Stimulated activated CD8-positive, alpha-beta memory T cell treated with anti-CD3 and anti-CD28 coated beads, Interleukin-2, amount 100 ng/mL, for 48 hours (primary cell): ENCODE results near the gene IBTK.
"Not testable (repeated sequence)": the region's sequence is repeated elsewhere in the genome, so short reads cannot be mapped to it uniquely, and the experiment has no call there.

Experiments
- DNase-seq, 2 donors: peaks; one replicate each; pipeline ENCODE4 v3.0.0-alpha.2; 2020; ENCODE audit warnings: low read depth in 2 of 2

The IBTK gene

DNA sequence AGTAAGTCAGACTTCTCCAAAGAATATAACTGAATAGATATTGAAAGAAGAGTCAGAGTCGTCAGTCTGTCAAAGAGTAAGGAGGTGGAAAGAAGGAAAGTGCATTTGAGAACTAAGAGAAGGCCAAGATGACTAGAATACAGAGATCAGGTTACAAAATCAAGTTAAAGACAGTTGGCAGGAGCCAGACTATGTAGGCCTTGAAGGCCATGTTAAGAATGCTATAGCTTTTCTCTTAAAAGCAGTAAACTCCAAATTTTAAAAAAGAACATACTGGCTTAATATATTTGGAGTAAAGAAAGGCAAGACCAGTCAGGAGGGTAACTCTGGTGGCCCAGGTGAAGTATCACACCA is 68.8 kb downstream of the IBTK start:
- DNase-seq = no peak

DNA sequence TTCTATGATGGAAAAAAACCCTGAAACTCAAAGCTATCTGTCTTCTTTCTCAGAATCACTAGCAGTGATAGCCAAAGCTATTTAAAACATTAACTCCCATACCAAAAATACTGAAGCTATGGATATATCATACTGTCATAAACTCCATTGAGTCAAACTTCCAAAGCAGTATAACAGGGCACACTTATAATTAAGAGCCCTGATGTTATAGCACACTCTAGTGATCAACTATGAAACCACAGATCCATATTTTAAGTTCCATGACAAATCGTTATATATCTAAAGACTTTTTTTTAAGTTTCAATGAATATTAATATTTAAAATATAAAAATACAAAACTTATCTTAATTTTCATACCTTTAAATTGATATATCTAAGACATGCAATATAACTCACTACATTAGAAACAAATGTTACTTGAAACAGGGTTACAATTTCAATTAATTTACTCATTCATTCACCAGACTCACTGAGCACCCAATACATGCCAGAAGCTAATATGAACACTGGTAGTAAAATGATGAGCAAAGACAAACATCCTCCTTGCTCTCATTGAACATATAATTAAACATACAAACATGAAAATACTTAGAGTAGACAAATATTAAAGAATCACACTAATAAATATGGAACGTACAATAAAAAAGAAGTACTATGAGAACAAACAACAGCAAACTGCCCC is 69.3 kb downstream of the IBTK start:
- DNase-seq = no peak

DNA sequence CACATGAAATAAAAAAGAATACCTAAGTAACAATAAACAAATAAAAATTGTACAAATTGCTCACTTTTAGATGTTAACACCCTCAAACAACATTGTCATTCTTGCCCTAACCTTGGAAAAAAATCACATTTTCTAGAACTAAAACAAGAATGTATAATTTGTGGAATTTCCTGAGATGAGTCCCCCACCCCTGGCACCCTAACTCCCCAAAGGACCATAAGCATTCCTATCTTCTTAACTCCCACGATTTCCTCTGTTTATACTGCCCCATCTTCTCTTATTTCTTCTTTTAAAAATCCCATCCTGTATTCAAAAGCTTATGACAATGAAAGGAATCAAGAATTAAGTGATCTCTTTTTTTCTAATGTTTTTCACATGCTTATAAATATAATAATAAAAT is 70.9 kb downstream of the IBTK start:
- DNase-seq = no peak

DNA sequence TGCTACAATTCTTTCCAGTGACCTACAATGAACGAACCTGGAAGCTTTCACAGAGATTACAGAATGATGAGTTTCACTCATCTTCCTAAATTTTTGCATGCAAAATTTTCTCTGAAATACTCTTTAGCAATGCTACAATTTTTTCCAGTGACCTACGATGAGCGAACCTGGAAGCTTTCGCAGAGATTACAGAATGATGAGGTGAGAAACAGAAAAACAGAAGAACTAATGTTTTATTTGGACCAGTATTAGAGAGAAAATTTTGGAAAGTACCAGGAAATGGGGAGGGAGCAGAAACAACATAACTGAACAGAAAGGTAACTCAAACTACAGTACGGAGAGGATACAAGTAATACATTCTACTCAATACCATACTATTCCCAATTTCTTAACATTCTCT is 75.0 kb downstream of the IBTK start:
- no peak for DNase-seq

DNA sequence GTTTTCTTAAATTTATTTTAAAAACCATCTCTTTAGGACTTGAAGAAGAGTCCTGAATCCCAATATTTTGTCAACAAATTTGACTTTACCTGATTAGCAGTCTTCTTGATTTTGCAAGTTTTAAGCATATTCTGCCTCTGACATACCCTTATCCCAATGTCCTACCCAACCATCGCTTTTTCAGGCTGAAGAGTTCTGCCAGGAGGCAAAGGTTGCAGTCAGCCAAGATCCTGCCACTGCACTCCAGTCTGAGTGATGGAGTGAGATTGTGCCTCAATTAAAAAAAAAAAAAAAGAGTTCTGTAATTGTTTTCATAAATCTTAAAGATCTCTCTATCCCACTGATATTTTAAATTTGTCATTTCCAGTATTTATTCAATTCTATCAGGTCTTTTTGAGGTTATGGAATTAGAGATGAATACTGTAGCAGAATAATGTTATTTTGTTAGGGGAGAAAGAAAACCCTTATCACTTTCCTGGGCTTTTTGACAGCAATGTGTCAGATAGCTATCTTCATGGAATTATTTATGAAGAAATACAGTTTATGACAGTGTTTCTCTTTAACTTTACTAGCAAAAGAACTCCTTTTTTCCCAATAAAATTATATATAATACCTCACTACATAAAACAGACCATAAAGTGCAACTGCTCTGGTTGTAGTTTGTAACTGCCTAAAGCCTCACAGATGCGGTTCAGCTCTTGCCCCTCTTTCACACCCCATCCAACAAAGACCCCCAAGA is 78.2 kb downstream of the IBTK start:
- no peak for DNase-seq

DNA sequence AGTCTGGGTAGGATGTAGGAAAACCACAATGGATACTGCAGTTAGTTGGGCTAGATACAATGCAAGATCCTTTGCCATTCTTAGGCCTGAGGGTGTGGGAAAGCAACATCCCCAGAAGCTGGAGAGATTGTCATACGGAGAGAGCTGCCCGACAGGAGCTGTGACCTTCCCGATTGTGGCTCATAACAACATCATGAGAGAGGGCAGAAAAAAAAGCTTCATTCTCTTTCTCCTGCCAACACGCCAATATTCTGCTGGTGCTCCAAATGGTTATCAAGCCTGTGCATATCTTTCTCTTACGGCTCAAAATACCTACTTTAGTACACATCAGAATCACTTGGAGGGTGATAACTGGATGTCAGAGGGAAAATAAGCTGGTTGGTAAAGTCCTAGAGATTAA is 81.1 kb downstream of the IBTK start:
- no peak for DNase-seq

DNA sequence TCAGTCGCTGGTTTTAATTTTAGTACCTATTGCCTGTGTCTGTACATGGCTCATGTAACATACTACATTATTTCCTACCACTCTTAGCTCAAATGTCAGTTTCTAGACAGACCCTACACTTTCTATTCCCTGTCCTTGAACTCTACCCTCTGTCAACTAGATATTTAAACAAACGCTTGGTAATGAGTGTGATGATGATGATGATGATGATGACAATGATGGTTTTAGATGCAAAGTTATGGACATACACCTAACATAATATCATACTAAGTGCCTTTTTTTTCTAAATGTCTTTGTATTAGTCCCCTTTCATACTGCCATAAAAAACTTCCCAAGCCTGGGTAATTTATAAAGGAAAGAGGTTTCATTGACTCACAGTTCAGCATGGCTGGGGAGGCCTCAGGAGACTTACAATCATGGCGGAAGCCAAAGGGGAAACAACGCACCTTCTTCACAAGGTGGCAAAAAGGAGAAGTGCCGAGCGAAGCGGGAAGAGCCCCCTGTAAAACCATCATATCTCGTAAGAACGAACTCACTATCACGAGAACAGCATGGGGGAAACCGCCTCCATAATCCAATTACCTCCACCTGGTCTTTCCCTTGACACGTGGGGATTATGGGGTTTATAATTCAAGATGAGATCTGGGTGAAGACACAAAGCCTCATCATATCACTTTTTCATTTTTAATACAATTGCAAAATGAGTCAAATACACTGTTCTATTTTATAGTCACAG is 87.1 kb downstream of the IBTK start:
- no peak for DNase-seq

DNA sequence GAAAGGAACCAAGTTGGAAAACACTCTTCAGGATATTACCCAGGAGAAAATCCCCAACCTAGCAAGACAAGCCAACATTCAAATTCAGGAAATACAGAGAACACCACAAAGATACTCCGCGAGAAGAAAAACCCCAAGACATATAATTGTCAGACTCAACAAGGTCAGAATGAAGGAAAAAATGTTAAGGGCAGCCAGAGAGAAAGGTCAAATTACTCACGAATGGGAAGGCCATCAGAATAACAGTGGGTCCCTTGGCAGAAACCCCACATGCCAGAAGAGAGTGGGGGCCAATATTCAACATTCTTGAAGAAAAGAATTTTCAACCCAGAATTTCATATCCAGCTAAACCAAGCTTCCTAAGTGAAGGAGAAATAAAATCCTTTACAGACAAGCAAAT is 94.8 kb downstream of the IBTK start:
- not testable (repeated sequence) for DNase-seq

DNA sequence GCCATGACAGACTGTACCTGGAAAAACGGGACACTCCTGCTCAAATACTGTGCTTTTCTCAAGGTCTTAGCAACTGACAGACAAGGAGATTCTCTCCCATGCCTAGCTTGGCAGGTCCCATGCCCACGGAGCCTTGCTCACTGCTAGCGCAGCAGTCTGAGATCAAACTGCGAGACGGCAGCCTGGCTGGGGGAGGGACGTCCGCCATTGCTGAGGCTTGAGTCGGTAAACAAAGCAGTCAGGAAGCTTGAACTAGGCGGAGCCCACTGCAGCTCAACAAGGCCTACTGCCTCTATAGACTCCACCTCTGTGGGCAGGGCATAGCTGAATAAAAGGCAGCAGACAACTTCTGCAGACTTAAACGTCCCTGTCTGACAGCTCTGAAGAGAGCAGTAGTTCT is 96.4 kb downstream of the IBTK start:
- DNase-seq = not testable (repeated sequence)

DNA sequence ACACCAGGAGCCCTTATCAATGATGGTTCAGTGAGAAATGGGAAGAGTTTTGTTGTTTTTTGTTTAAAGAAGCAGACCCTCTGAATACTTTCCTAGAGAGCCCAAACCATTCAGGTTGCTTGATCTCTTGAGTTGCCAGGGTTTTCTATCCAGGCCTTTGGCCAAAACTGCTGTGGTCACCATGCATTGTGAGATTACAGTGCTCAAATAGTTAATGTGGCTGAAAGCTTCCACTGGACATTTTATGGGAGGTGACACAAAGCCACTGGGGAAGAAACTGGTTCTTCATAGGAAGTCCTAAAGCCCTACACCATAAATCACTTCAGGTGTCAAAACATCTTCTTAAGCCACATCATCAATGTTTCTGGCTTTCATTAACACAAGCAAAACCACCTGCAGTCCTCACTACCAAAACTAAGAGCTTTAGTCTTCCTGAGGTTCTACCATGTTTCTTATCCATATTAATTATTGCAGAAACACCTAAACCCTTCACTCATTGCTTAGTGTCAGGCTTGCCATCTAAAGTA is 101.6 kb downstream of the IBTK start:
- DNase-seq = no peak

DNA sequence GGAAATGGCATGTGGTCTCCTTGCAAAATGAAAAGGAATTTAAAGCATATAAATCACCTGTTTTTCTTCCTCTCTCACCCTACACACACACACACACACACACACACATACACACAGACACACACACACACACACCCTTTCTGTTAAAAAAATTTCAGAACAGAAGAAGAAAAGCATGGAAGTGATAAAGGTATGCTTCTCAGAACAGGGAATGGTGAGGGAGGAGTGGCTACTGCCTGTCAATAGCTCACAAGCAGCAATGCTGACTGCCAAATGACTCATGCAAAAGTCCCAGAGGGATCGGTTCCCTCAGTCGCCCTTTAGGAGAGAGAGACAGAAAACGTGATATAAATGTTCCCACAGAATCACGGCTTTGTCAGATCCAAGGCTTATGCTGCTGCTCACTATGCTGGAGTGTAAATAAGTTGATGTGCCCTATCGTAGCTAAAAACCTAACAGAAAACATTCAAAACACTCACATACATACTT is 102.6 kb downstream of the IBTK start:
- DNase-seq = no peak

DNA sequence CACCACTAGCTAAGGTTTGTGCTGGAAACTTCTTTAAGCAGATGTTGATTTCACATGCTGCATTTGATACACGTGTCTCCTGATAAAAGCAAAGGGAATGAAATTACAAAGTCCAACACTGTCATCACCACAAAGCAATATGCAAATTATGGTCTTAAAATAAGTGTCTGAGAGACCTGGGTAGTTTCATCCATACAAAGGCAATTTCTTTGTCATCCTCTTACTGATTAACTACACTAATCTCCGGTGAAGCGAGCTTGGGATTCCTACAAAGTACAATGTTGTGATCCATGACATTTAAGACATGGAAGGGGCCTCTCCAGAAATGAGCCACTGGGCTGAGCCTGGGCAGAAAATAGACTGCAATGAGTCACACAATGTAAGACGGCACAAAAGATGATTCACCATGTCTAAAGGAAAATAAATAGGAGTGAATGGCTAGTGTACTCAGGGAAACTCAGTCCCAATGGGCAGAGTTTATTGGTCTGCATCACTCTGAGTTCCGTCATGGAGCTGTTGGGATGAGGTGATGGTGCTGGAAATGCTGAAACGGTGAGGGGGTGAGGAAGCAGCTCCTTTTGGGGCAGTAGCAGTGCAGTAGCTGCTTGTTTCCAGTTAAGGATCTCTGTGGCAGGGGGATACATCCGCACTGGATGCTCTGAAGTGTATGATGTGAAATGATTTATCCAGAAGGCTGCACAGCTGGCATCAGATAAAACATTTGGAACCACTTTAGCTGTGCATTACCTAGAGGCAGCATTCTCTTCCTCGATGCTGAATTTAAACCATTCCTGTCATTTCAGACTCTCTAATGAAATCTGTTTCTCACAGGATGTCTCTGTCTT is 103.3 kb downstream of the IBTK start:
- DNase-seq = no peak

DNA sequence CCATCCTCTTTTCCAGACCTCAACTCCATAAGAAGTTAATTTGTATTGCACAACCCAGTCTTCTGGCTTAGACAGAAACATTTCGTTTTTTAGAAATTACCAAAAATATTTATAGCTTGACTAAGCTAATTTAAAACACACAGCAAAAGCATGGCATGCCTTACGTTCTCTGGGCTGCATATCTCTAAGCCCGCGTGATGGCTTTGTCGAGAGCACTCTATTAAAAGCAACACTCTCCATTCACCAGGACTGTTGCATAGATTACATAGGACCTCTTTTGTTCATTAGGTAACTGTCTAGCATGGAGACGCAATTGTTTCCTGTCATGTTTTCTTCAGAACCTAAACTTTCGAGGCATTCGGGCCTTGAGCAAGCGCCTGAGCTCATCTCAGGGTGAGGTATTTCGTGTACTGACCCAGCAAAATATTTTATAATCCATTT is 104.5 kb downstream of the IBTK start:
- DNase-seq = no peak

DNA sequence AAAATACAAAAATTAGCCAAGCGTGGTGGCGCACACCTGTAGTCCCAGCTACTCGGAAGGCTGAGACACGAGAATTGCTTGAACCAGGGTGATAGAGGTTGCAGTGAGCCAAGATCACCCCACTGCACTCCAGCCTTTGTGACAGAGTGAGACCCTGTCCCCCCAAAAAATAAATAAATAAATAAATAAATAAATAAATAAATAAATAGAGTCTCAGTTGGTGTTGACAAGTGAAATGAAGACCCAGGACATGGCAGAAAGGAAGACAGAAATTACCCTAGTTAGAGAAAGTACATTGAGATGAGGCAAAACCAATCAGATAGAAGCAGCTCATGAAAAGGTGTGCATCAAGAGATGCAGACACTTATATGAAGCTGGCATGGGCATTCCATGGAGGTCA is 105.0 kb downstream of the IBTK start:
- no peak for DNase-seq

DNA sequence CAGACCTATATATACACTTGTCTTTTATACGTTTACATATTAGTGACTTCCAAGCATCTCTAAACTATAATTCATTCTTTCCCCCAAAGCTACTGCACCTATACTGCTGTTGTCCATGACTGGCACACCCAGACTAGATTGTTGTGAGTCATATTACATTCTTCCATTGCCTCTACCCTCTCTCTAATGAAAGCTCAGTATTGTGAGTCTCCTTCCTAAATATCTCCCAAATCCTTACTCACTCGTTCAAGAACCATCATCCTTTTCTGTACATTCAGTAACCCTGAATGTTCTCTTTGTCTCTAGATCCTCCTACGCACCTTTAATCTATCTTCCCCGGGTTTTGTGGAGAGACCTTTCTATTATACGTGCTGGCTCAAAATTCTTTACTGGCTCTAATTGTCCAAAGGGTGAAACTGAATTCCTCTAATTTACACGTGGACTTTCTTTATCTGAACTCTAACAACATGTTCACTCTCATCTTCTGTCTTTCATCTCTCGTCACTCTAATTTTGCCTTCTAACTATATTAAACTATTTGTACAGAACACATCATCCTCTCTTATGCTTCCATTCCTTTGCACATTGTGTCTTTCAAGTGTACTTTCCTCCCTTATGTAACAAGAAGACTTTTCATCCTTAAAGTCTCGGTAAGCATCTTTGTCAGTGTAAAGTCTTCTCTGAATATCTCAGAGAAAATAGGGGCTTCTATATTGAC is 109.3 kb downstream of the IBTK start:
- no peak for DNase-seq

DNA sequence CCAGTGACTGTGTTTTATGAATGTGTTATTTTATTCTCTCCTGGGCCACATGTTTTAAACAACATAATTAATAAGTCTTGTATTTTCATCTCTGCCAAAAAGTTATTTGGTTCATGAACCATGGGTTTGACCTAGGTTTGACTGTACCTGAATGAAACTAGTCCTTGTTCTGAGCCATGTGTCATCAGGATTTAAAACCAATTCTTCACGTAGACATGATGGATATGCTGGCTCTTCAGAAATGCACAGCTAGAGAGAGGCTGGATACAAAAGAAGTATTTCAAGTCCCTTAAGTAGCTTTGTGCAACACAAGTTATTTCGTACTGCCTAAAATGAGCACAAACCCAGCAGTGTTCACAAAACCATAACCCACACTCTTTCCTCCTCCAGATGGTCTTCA is 116.1 kb downstream of the IBTK start:
- DNase-seq = no peak

DNA sequence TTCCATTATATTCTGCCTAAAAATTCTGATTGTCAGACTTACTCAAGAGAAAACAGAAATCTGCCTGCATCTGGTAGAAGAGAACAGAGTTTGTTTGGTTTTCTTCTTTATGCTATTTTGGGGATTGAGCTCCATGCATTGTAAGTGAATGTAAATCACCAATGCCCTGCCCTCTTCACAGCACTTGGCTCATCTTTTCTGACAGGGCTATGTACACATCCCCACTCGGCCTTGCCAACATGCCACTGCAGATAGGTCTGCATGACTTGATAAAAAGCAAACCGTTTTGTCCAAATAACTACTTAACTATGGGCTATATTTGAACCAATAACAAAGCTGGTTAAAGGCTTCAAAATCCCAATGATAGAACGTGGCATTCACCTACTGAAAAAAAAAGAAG is 117.7 kb downstream of the IBTK start:
- DNase-seq = no peak

DNA sequence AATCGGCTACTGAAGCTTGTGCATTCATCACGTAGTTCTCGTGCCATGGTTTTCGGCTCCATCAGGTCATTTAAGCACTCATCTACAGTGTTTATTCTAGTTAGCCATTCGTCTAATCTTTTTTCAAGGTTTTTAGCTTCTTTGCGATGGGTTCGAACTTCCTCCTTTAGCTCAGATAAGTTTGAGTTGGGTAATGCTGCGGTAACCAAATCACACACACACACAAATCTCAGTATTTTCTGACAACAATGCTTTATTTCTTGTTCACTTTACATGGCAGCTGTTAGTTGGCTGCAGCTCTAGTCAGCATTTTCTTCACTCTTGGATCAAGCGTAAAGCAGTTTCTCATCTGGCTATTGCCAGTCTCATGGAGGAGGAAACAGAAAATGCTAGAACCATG is 118.6 kb downstream of the IBTK start:
- DNase-seq = not testable (repeated sequence)

DNA sequence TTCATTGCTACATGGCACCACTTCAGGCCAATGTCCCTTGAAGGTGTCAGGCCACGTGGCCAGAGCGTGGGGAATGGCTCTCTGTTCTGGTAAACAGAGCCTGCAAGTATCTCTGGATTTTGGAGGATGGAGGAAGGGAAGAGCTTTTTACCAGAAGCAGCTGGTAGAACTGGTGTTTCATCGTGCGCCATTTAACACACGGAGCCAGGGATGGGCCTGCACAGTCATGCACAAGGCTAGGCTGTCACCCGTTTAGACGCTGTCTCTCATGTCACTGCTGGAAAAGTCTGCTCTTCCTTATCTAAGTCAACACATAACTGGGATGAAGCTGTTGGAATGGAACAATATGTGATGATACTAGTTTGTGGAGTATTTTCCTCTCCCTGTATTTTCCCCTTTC is 123.9 kb downstream of the IBTK start:
- no peak for DNase-seq
